Measurements from ENCODE around the gene RPP30.

RPP30 gene

DNA sequence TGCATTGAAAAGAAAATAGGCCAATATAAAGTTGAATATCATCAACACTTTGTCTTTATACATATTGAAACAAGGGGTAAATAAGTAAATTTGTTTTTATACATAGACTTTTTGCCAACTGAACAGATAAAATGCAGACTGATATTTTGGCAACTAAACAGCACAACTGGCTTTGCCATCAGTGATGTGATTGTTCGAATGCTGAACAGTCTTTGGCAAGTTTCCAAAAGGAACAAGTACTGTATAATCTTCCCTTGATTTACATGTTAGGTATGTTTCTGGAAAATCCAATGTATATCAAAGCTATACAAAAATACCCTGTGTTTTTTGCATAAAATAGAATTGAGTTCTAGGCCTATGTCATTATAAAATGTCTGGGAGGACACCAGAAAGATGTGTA lies 67.3 kb downstream of the RPP30 start:
- no peak for TF ChIP-seq CTCF (IDR thresholded peaks at IDR 0.05)

GRCh38 chr10:90939648-90940047 lies 67.9 kb downstream of the RPP30 start:
- no peak for TF ChIP-seq CTCF (IDR thresholded peaks at IDR 0.05)

- no peak for TF ChIP-seq CTCF (IDR thresholded peaks at IDR 0.05)
Observed at GRCh38 chr10:90944749-90945148, 73.0 kb downstream of the RPP30 start.

DNA sequence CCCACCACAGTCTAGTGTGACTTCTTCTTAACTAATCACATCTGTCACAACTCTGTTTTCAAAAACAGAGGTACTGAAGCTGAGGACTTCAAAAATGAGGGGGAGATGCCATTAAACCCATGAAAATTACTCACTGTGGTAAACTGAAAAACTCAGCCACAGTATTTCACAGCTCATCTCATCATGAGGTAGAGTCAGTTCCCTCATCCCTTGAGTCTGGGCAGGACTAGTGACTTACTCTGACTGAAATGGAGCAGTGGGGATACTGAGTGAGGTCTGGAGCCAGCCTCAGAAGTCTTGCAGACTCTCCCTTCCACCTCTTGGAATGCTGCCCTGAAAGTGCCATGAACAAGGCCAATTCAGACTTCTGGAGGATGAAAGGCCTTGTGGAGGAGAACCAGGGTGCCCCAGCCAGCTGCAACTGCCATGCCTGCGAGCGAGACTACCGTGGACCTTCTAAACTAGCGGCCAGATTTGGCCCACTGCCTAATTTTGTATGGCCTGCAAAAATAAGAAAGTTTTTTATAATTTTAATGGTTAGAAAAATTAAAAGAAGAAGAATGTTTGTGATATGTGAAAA lies 73.8 kb downstream of the RPP30 start:
- TF ChIP-seq CTCF (IDR thresholded peaks at IDR 0.05), result no peak

DNA sequence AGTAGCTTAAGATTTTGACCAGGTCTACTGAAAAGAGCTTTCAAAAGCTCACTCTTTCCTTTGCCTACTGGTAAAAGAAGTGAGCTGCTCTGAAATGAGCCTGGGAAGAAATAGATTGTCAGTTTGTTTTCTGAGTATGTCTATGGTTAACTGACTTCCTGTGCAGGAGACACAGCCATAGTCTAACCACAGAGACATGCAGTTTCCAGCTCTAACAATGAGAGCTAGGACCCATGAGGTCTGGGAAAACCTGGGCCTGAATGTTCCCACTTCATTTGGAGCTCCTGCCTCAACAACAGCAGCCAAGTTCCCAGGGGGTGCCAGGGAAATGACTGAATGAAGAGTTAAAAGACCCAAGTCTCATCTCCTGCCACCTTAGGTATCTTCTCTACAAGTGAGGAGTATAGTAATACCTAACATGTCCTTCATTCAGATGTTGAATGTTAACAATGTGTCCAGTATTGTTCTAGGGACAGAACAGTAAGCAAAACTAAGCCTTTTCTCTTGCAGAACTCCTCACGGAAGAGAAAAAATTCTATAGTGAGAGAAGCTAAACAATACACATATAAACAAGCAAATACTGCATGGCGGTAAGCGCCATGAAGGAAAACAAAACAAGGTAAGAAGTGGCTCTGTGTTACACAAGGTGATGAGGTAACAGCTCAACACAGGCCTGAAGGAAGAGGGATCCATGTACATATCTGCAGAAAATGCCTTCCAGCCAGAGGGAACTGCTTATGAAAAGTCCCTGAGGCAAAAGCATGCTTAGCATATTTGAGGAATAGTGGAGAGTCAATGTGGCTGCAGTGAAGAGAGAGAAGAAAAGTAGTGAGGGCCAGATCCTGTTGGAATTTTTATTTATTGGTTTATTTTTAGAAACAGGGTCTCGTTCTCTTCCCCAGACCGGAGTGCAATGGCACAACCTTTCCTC lies 75.5 kb downstream of the RPP30 start:
- no peak for TF ChIP-seq CTCF (IDR thresholded peaks at IDR 0.05)

All from LNCAP (cell line).